Measurements from ENCODE around the gene ADPRHL1.

The ADPRHL1 gene

GRCh38 chr13:113367771-113368170 is 85.5 kb downstream of the ADPRHL1 start:
- DNase-seq (ENCODE audit: low read depth): no peak

- no peak for DNase-seq (ENCODE audit: low read depth)
Measured at GRCh38 chr13:113367020-113367560, 86.2 kb downstream of the ADPRHL1 start.

GRCh38 chr13:113365971-113366588 is 87.2 kb downstream of the ADPRHL1 start:
- DNase-seq (ENCODE audit: low read depth): no peak

- no peak for DNase-seq (ENCODE audit: low read depth)
Measured at GRCh38 chr13:113365583-113365970, 87.7 kb downstream of the ADPRHL1 start.

GRCh38 chr13:113364901-113365582 is 88.2 kb downstream of the ADPRHL1 start:
- no peak for DNase-seq (ENCODE audit: low read depth)

- DNase-seq (ENCODE audit: low read depth): no peak
Measured at GRCh38 chr13:113364311-113364889, 88.9 kb downstream of the ADPRHL1 start.

GRCh38 chr13:113361406-113361805 is 91.9 kb downstream of the ADPRHL1 start:
- no peak for DNase-seq (ENCODE audit: low read depth)

- no peak for DNase-seq (ENCODE audit: low read depth)
Measured at GRCh38 chr13:113360446-113360845, 92.8 kb downstream of the ADPRHL1 start.

- DNase-seq (ENCODE audit: low read depth): no peak
Measured at GRCh38 chr13:113359571-113359970, 93.7 kb downstream of the ADPRHL1 start.

- no peak for DNase-seq (ENCODE audit: low read depth)
Measured at GRCh38 chr13:113358653-113359190, 94.6 kb downstream of the ADPRHL1 start.

GRCh38 chr13:113357529-113357928 is 95.8 kb downstream of the ADPRHL1 start:
- DNase-seq (ENCODE audit: low read depth): no peak

GRCh38 chr13:113356596-113356995 is 96.7 kb downstream of the ADPRHL1 start:
- no peak for DNase-seq (ENCODE audit: low read depth)

- no peak for DNase-seq (ENCODE audit: low read depth)
Measured at GRCh38 chr13:113355621-113356020, 97.7 kb downstream of the ADPRHL1 start.

GRCh38 chr13:113354831-113355610 is 98.3 kb downstream of the ADPRHL1 start:
- DNase-seq (ENCODE audit: low read depth): no peak

GRCh38 chr13:113353254-113353653 is 100.0 kb downstream of the ADPRHL1 start:
- DNase-seq (ENCODE audit: low read depth): no peak

GRCh38 chr13:113351514-113352026 is 101.7 kb downstream of the ADPRHL1 start:
- DNase-seq (ENCODE audit: low read depth): no peak

GRCh38 chr13:113350938-113351335 is 102.4 kb downstream of the ADPRHL1 start:
- no peak for DNase-seq (ENCODE audit: low read depth)

- no peak for DNase-seq (ENCODE audit: low read depth)
Measured at GRCh38 chr13:113350065-113350937, 103.0 kb downstream of the ADPRHL1 start.
